Dendritic cell treated with granulocyte-macrophage colony-stimulating factor and Interleukin-4, amounts not matched to agents 40 ng/mL and 50 ng/mL, for 4 days (primary cell): ENCODE data around the gene SLC17A7.
"Not testable (repeated sequence)": the region's sequence is repeated elsewhere in the genome, so short reads cannot be mapped to it uniquely, and the experiment has no call there.

ENCODE experiments used
- H3K27ac Mint-ChIP-seq: one replicate; pipeline ENCODE4 v1.8.0; 2022; ENCODE audit warnings: mild to moderate bottlenecking, mixed read lengths
- H3K27me3 Mint-ChIP-seq: one replicate; pipeline ENCODE4 v1.8.0; 2022; ENCODE audit warnings: mild to moderate bottlenecking, mixed read lengths
- H3K36me3 Mint-ChIP-seq: one replicate; pipeline ENCODE4 v1.8.0; 2022; ENCODE audit warnings: low read depth, mixed read lengths
- H3K4me1 Mint-ChIP-seq: one replicate; pipeline ENCODE4 v1.8.0; 2022; ENCODE audit warnings: low read depth, mixed read lengths
- H3K4me3 Mint-ChIP-seq: one replicate; pipeline ENCODE4 v1.8.0; 2022; ENCODE audit warnings: mild to moderate bottlenecking, moderate library complexity, mixed read lengths
- H3K9me3 Mint-ChIP-seq: one replicate; pipeline ENCODE4 v1.8.0; 2022; ENCODE audit warnings: mixed read lengths
- intact Hi-C: fragments of 100-400 bp; cut with micrococcal nuclease; formaldehyde crosslinking; loops from one replicate; pipeline ENCODE4 v1.15.0; 2022

The SLC17A7 gene

DNA sequence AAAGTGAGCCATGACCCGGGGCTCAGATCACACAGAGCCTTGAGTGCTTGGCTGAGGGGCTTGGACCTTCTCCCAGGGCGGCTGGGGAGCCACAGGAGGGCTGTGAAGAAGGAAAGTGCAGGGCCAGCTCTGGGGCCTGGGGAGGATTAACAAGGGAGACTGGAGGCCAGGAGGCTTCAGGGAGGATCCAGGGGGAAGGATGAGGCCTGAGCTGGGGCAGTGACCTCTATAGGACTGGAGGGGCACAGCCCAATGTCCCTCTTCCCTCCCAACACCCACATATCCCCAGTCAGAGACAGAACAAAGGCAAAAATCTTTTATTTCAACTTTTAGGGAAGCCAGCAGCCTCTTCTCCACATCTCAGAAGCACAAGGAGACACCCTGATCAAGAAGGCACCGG lies 4.7 kb upstream of the SLC17A7 start:
- H3K9me3 Mint-ChIP-seq, result no peaks in the 10 kb centered on the region
- intact Hi-C loops, result no loop called here
- H3K36me3 Mint-ChIP-seq, result peaks cover 54% of the 10 kb centered on the region
- peak overlapping the region; percentile 74 for H3K27ac Mint-ChIP-seq
- H3K4me1 Mint-ChIP-seq, result peaks cover 87% of the 10 kb centered on the region
- H3K4me3 Mint-ChIP-seq, result no peak overlapping the region
- H3K27me3 Mint-ChIP-seq, result peaks cover 15% of the 10 kb centered on the region

DNA sequence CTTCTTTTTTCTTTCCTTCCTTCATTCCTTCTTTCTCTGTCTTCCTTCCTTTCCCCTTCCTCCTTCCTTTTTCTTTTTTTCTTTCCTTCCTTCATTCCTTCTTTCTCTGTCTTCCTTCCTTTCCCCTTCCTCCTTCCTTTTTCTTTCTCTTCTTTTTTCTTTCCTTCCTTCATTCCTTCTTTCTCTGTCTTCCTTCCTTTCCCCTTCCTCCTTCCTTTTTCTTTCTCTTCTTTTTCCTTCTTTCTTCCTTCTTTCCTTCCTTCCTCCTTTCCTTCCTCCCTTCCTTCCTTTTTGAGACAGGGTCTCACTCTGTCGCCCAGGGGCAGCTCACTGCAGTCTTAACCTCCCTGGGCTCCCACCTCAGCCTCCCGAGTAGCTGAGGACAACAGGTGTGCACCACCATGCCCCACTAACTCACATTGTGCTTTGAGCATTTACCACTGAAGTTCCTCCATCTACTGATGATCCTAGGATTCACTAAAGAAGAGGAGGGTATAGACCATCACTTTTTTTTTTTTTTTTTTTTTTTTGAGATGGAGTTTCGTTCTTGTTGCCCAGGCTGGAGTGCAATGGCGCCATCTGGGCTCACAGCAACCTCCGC lies 2.9 kb upstream of the SLC17A7 start:
- Mint-ChIP-seq H3K36me3 (peaks cover 36% of the 10 kb centered on the region), H3K4me3 (peak overlapping the region; percentile 74), H3K27ac (peak overlapping the region; percentile 60), H3K4me1 (peaks cover 75% of the 10 kb centered on the region), H3K27me3 (peaks cover 33% of the 10 kb centered on the region)
- intact Hi-C loops, H3K9me3 Mint-ChIP-seq: not testable (repeated sequence)

DNA sequence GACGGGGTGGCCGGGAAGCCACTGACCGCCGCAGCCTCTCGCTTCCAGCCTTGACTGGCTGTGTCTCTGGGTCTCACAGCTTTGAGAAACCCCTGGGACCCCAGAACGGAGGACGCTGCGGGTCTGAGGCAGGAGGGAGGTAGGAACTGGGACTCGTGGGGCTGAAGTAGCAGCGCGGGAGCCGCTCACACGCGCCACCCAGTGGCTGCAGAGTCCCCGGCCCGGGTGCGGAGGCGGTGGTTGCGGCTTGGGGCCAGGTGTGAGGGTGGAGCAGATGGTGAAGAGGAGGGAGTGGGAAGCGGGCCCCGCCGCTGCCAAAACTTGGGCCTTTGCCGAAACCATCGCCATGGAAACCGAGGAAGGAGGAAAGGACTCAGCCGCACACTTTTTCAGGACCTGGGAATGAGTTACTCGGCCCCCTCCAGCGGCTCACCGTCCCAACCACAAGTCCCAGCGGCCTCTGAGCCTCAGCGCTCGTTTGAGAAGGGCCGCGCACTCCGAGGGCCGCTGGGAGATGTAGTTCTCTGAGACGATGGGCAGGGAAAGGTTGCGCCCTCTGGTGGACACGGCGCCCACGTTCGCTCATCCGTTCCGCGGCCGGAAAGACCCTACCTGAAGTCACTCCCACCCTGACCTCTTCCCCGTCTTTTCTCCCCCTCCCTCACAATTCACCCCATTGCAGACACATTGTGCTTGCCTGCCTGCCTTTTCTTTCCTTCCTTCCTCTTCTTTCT lies 2.2 kb upstream of the SLC17A7 start:
- H3K27me3 Mint-ChIP-seq, result peaks cover 40% of the 10 kb centered on the region
- H3K4me3 Mint-ChIP-seq, result peak overlapping the region; percentile 74
- no peaks in the 10 kb centered on the region for H3K9me3 Mint-ChIP-seq
- peak overlapping the region; percentile 60 for H3K27ac Mint-ChIP-seq
- peaks cover 68% of the 10 kb centered on the region for H3K4me1 Mint-ChIP-seq
- H3K36me3 Mint-ChIP-seq, result peaks cover 30% of the 10 kb centered on the region
- intact Hi-C loops, result loop anchor here (1.0 kb wide), 2 partner anchors 8 to 51 kb away; partner anchors contain the start of gene PIH1D1

DNA sequence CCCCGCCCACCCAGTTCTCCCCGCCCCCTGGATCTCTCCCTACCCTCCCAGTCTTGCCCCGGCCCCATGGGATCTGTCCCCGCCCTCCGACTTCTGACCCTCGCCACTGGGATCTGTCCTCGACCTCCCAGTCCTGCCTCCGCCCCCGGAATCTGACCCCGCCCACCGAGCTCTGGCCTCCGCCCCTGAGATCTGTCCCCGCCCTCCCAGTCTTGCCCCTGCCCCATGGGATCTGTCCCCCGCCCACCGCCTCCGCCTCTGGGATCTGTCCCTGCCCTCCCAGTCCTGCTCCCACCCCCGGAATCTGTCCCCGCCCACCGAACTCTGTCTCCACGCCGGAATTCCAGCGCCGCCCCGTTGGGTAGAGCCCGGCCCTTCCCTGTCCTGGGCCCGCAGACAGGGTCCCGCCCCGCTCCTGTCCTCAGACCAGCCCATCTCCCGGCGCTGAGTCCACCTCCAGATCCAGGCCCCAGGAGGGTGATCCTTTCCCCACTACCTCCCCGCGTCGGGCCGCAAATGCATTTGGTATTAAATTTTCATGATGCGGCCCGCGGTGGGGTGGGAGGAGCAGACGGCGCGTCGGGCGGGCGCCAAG lies 1.5 kb upstream of the SLC17A7 start:
- H3K36me3 Mint-ChIP-seq, result peaks cover 23% of the 10 kb centered on the region
- no peaks in the 10 kb centered on the region for H3K9me3 Mint-ChIP-seq
- intact Hi-C loops, result loop anchor here (1.0 kb wide), 2 partner anchors 8 to 51 kb away; partner anchors contain the start of gene PIH1D1
- H3K27ac Mint-ChIP-seq, result peak overlapping the region; percentile 60
- peak overlapping the region; percentile 74 for H3K4me3 Mint-ChIP-seq
- peaks cover 47% of the 10 kb centered on the region for H3K27me3 Mint-ChIP-seq
- H3K4me1 Mint-ChIP-seq, result peaks cover 61% of the 10 kb centered on the region

DNA sequence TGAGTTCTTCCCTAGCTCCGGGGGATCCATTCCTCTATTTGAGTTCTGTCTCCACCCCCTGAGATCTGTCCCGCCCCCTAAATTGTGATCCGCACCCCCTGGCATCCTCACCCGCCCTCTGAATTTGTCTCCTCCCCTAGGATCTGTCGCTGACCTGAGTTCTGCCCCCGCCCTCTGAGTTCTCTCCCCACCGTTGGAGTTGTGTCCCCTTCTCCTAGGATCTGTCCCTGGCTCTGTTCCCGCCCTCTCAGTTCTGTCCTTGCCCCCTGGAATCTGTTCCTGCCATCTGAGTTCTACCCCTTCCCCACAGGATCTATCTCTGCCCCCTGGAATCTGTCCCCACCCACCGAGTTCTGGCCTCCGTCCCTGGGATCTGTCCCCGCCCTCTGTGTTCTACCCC lies 1.0 kb upstream of the SLC17A7 start:
- Mint-ChIP-seq H3K36me3 (peaks cover 18% of the 10 kb centered on the region), H3K27ac (peak overlapping the region; percentile 60), H3K9me3 (no peaks in the 10 kb centered on the region), H3K4me1 (peaks cover 56% of the 10 kb centered on the region), H3K4me3 (peak overlapping the region; percentile 74), H3K27me3 (peaks cover 52% of the 10 kb centered on the region)
- intact Hi-C loops, result no loop called here

- H3K9me3 Mint-ChIP-seq, result no peaks in the 10 kb centered on the region
- H3K4me1 Mint-ChIP-seq, result peaks cover 52% of the 10 kb centered on the region
- H3K4me3 Mint-ChIP-seq, result peak overlapping the region; percentile 74
- peak overlapping the region; percentile 60 for H3K27ac Mint-ChIP-seq
- intact Hi-C loops, result no loop called here
- peaks cover 56% of the 10 kb centered on the region for H3K27me3 Mint-ChIP-seq
- H3K36me3 Mint-ChIP-seq, result peaks cover 14% of the 10 kb centered on the region
Measured at GRCh38 chr19:49441960-49442350, 628 bp upstream of the SLC17A7 start.

- Mint-ChIP-seq H3K36me3 (peaks cover under 1% of the 10 kb centered on the region), H3K27ac (no peak overlapping the region), H3K27me3 (peaks cover 69% of the 10 kb centered on the region), H3K9me3 (no peaks in the 10 kb centered on the region), H3K4me1 (peaks cover 45% of the 10 kb centered on the region), H3K4me3 (peak overlapping the region; percentile 44)
- intact Hi-C loops, result no loop called here
Measured at GRCh38 chr19:49440439-49441209, 703 bp downstream of the SLC17A7 start.

DNA sequence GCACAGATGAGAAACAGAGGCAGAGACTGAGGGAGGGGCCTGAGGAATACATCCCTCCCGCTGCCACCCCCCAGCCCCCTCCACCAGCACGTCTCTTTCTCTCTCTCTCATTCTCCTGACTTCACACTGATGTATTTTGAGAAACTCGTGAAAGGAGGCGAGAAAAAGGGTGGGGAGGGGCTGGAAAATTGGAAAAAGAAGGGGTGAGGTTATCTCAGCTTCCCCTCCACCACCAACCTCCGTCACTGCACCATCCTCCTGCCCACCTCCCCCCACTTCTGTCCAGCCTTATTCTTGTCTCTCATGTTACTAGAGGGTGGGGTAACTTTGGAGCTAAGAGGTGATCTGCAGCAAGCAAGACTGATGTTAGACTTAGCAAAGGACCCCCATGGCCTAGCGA lies 1.5 kb downstream of the SLC17A7 start:
- no peaks in the 10 kb centered on the region for H3K36me3 Mint-ChIP-seq
- no peaks in the 10 kb centered on the region for H3K9me3 Mint-ChIP-seq
- intact Hi-C loops, result no loop called here
- H3K4me3 Mint-ChIP-seq, result no peak overlapping the region
- peaks cover 37% of the 10 kb centered on the region for H3K4me1 Mint-ChIP-seq
- peaks cover 77% of the 10 kb centered on the region for H3K27me3 Mint-ChIP-seq
- H3K27ac Mint-ChIP-seq, result no peak overlapping the region

DNA sequence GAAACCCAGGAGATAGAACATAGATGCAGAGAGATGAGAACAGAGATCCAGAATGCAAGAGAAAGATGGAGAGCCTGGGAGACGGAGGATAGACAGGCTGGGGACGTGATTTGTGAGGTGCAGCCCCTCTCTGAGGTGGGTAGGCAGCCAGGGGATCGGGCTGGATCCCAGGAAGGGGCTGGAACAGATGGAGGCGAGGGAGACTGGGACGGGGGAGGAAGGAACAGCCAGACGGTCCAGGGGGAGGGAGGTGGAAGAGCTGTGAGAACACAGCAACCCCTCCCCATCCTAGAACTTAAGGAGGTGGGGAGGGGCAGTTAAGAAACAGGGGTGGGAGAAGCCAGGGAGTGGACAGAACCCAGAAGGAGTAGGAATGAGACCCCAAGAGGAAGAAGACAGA lies 3.1 kb downstream of the SLC17A7 start:
- H3K27ac Mint-ChIP-seq, result no peak overlapping the region
- no peaks in the 10 kb centered on the region for H3K9me3 Mint-ChIP-seq
- H3K4me3 Mint-ChIP-seq, result no peak overlapping the region
- H3K27me3 Mint-ChIP-seq, result peaks cover 93% of the 10 kb centered on the region
- H3K36me3 Mint-ChIP-seq, result no peaks in the 10 kb centered on the region
- intact Hi-C loops, result no loop called here
- peaks cover 31% of the 10 kb centered on the region for H3K4me1 Mint-ChIP-seq

- peaks cover 29% of the 10 kb centered on the region for H3K4me1 Mint-ChIP-seq
- no peak overlapping the region for H3K4me3 Mint-ChIP-seq
- no peak overlapping the region for H3K27ac Mint-ChIP-seq
- peaks cover 96% of the 10 kb centered on the region for H3K27me3 Mint-ChIP-seq
- no peaks in the 10 kb centered on the region for H3K9me3 Mint-ChIP-seq
- H3K36me3 Mint-ChIP-seq, result no peaks in the 10 kb centered on the region
- intact Hi-C loops, result no loop called here
Measured at GRCh38 chr19:49437231-49437630, 4.1 kb downstream of the SLC17A7 start.

DNA sequence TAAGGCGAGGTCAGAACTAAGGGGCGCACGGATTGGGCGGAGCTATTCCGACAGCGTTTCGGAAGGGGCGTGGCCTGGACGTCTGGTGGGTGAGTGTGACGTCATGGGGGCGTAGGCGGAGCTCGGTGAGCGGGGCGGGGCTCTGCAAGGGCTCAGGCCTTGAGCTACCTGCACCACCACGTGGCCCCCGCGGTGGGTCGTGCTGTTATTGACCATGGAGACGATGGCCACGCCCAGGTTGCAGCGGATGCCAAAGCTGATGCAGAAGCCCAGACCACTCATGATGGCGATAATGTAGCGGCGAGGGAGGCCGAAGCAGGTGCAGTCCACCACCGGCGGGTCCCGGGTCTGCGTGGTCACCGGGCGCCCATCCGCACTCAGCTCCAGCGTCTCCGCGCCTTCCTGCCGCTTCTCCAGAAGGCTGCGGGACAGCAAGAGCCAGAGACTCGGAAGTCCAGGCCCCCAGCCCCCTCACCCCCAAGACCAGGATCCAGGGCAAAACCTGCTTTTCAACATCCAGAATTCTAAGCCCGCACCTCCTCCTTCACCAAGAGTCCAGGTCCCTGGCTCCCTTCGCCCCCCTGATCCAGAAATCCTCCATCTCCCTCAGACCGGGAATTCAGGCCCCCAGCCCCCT lies 4.8 kb downstream of the SLC17A7 start:
- H3K9me3 Mint-ChIP-seq, result no peaks in the 10 kb centered on the region
- peaks cover 25% of the 10 kb centered on the region for H3K4me1 Mint-ChIP-seq
- peaks cover 94% of the 10 kb centered on the region for H3K27me3 Mint-ChIP-seq
- H3K27ac Mint-ChIP-seq, result no peak overlapping the region
- intact Hi-C loops, result no loop called here
- no peaks in the 10 kb centered on the region for H3K36me3 Mint-ChIP-seq
- no peak overlapping the region for H3K4me3 Mint-ChIP-seq

- Mint-ChIP-seq H3K27ac (no peak overlapping the region), H3K36me3 (no peaks in the 10 kb centered on the region), H3K4me3 (no peak overlapping the region), H3K9me3 (no peaks in the 10 kb centered on the region), H3K4me1 (peaks cover 19% of the 10 kb centered on the region), H3K27me3 (peaks cover 96% of the 10 kb centered on the region)
- intact Hi-C loops, result no loop called here
Measured at GRCh38 chr19:49435670-49436069, 5.7 kb downstream of the SLC17A7 start.

GRCh38 chr19:49434907-49435583 lies 6.3 kb downstream of the SLC17A7 start:
- intact Hi-C loops, result no loop called here
- Mint-ChIP-seq H3K9me3 (no peaks in the 10 kb centered on the region), H3K4me1 (peaks cover 17% of the 10 kb centered on the region), H3K4me3 (no peak overlapping the region), H3K27ac (no peak overlapping the region), H3K27me3 (peaks cover 96% of the 10 kb centered on the region), H3K36me3 (no peaks in the 10 kb centered on the region)
